DOHH2 (cell line): ENCODE results near the gene PAPOLB.
A peak's percentile ranks its signal among the peaks of the same experiment; 100 is the strongest.

Experiments
- H3F3A ChIP-seq: fragments of 200-600 bp; sonication (generic), shearing (Covaris generic); 2 replicates; pipeline ENCODE4 v1.6.0; 2016; ENCODE audit warnings: antibody characterized with exemption, mild to moderate bottlenecking; ENCODE audit not compliant: control insufficient read depth, insufficient read depth
- H3K27ac ChIP-seq: fragments of 200-600 bp; sonication (generic); 2 replicates; pipeline ENCODE4 v1.5.1; 2014; ENCODE audit warnings: low read depth, mild to moderate bottlenecking, low read length, moderate library complexity
- H3K27me3 ChIP-seq: fragments of 200-600 bp; sonication (generic); 2 replicates; pipeline ENCODE4 v1.6.1; 2014; ENCODE audit warnings: mild to moderate bottlenecking, low read length, mixed read lengths; ENCODE audit not compliant: control insufficient read depth
- H3K36me3 ChIP-seq: fragments of 200-600 bp; sonication (generic); 2 replicates; pipeline ENCODE4 v1.6.1; 2014; ENCODE audit warnings: mild to moderate bottlenecking, low read length, moderate library complexity, mixed read lengths; ENCODE audit not compliant: control insufficient read depth
- H3K4me1 ChIP-seq: fragments of 200-600 bp; sonication (generic); 2 replicates; pipeline ENCODE4 v1.6.1; 2014; ENCODE audit warnings: mild to moderate bottlenecking, low read length, mixed read lengths; ENCODE audit not compliant: control insufficient read depth
- H3K4me2 ChIP-seq: fragments of 200-600 bp; sonication (generic); 2 replicates; pipeline ENCODE4 v1.6.0; 2014; ENCODE audit warnings: mild to moderate bottlenecking, low read length, moderate library complexity
- H3K4me3 ChIP-seq: fragments of 200-600 bp; sonication (generic); 2 replicates; pipeline ENCODE4 v1.5.1; 2014; ENCODE audit warnings: mild to moderate bottlenecking, low read length, mixed read lengths
- H3K79me2 ChIP-seq: fragments of 200-600 bp; sonication (generic); 2 replicates; pipeline ENCODE4 v1.6.1; 2014; ENCODE audit warnings: mild to moderate bottlenecking, low read length, mixed read lengths; ENCODE audit not compliant: control insufficient read depth
- H3K9me2 ChIP-seq: fragments of 200-600 bp; sonication (generic); replicated peaks from 2 replicates; pipeline ENCODE4 v1.6.1; 2014; ENCODE audit warnings: mild to moderate bottlenecking, low read length, mixed read lengths; ENCODE audit not compliant: control insufficient read depth
- H3K9me3 ChIP-seq: fragments of 200-600 bp; sonication (generic); 2 replicates; pipeline ENCODE4 v1.6.1; 2014; ENCODE audit warnings: antibody characterized with exemption, low read length, mixed read lengths; ENCODE audit not compliant: control insufficient read depth, insufficient read depth
- H4K20me1 ChIP-seq: fragments of 200-600 bp; sonication (generic); 2 replicates; pipeline ENCODE4 v1.6.0; 2014; ENCODE audit warnings: low read depth, mild to moderate bottlenecking, antibody characterized with exemption, low read length, moderate library complexity; ENCODE audit not compliant: control insufficient read depth, insufficient read depth
- EZH2phosphoT487 ChIP-seq: fragments of 200-600 bp; sonication (generic); IDR thresholded peaks from 2 replicates; pipeline ENCODE4 v1.6.1; 2017; ENCODE audit warnings: borderline replicate concordance, mild to moderate bottlenecking, antibody characterized with exemption, low read length, moderate library complexity, mixed read lengths
- TF ChIP-seq, protein P1 (sequence below): fragments of 200-600 bp; sonication (generic); IDR thresholded peaks from one replicate; pipeline ENCODE4 v1.5.1; 2014; ENCODE audit warnings: antibody characterized with exemption, mild to moderate bottlenecking, low read depth, low read length; ENCODE audit not compliant: poor library complexity, severe bottlenecking

PAPOLB gene

DNA sequence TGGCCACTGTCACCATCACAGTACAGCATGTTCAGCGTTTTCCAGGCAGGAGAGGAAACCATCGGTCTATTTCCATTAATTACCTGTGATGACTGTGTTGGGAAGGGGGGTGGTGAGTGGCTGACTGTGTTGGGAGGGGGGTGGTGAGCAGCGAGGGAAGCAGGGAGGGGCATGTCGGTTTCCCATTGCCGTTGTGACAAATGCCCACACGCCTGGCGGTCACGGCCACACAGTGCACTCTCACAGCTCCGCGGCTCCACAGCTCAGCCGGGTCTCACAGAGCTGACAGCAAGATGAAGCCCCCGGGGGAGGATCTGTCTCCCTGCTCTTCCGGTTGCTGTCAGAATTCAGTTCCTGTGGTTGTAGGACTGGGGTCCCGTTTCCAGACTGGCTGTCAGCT, 47.4 kb downstream of the PAPOLB start:
- H4K20me1 ChIP-seq = no peaks in the 10 kb centered on the region
- H3K9me2 ChIP-seq = no peaks in the 10 kb centered on the region
- H3K27ac ChIP-seq = no peak overlapping the region
- no peaks in the 10 kb centered on the region for H3K27me3 ChIP-seq
- TF ChIP-seq, protein P1, sequence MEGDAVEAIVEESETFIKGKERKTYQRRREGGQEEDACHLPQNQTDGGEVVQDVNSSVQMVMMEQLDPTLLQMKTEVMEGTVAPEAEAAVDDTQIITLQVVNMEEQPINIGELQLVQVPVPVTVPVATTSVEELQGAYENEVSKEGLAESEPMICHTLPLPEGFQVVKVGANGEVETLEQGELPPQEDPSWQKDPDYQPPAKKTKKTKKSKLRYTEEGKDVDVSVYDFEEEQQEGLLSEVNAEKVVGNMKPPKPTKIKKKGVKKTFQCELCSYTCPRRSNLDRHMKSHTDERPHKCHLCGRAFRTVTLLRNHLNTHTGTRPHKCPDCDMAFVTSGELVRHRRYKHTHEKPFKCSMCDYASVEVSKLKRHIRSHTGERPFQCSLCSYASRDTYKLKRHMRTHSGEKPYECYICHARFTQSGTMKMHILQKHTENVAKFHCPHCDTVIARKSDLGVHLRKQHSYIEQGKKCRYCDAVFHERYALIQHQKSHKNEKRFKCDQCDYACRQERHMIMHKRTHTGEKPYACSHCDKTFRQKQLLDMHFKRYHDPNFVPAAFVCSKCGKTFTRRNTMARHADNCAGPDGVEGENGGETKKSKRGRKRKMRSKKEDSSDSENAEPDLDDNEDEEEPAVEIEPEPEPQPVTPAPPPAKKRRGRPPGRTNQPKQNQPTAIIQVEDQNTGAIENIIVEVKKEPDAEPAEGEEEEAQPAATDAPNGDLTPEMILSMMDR = no peak
- no peaks in the 10 kb centered on the region for H3F3A ChIP-seq
- no peaks in the 10 kb centered on the region for H3K9me3 ChIP-seq
- H3K4me1 ChIP-seq = peaks cover under 1% of the 10 kb centered on the region
- H3K4me3 ChIP-seq = no peak overlapping the region
- no peaks in the 10 kb centered on the region for H3K36me3 ChIP-seq
- H3K4me2 ChIP-seq = no peak overlapping the region
- H3K79me2 ChIP-seq = no peaks in the 10 kb centered on the region

DNA sequence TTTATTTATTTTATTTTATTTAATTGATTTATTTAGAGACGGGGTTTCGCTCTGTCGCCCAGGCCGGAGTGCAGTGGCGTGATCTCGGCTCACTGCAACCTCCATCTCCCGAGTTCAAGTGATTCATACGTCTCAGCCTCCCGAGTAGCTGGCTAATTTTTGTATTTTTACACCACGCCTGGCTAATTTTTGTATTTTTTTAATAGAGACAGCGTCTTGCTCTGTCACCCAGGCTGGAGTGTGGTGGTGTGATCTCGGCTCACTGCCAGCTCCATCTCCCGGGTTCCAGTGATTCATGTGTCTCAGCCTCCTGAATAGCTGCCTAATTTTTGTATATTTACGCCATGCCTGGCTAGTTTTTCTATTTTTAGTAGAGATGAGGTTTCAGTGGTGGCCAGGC, 52.2 kb downstream of the PAPOLB start:
- H3K4me3 ChIP-seq = no peak overlapping the region
- no peak overlapping the region for H3K27ac ChIP-seq
- no peaks in the 10 kb centered on the region for H3K79me2 ChIP-seq
- peaks cover 6% of the 10 kb centered on the region for H3K4me1 ChIP-seq
- H3K9me3 ChIP-seq = no peaks in the 10 kb centered on the region
- no peaks in the 10 kb centered on the region for H3K36me3 ChIP-seq
- H4K20me1 ChIP-seq = no peaks in the 10 kb centered on the region
- no peaks in the 10 kb centered on the region for H3F3A ChIP-seq
- no peaks in the 10 kb centered on the region for H3K27me3 ChIP-seq
- no peaks in the 10 kb centered on the region for H3K9me2 ChIP-seq
- TF ChIP-seq, protein P1 = no peak
- no peak for TF ChIP-seq EZH2phosphoT487
- H3K4me2 ChIP-seq = peak overlapping the region; percentile 27; the same call in 1 of the 2 replicates

DNA sequence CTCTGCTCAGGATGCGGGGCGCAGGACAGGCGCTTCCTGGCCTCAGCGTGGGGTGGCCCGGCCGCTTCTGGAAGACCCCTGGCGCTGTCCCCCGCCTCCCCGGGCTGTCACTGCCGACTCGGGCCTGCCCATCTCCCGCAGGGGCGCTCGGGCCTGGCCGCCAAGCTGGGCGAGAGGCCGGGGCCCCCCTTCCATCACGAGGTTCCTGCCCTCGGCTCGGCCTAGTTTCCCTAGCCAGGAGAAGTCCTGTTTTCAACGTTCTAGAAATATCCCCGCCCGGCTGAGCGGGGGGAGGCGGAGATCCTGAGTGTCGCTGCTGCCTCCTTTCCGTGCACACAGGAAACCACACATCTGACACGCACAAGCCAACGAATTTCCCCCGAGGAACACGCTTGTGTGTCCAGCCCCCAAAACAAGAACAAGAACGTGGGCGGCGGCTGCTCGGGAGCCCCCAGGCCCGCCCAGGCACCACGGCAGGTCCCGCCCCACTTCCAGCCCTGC, 52.7 kb downstream of the PAPOLB start:
- no peak overlapping the region for H3K4me3 ChIP-seq
- no peaks in the 10 kb centered on the region for H4K20me1 ChIP-seq
- H3K27ac ChIP-seq = no peak overlapping the region
- H3K4me1 ChIP-seq = peaks cover 6% of the 10 kb centered on the region
- peak overlapping the region; percentile 39; the same call in 1 of the 2 replicates for H3K4me2 ChIP-seq
- H3K79me2 ChIP-seq = no peaks in the 10 kb centered on the region
- TF ChIP-seq EZH2phosphoT487 = no peak
- TF ChIP-seq, protein P1 = no peak
- H3K9me3 ChIP-seq = no peaks in the 10 kb centered on the region
- no peaks in the 10 kb centered on the region for H3K36me3 ChIP-seq
- H3F3A ChIP-seq = no peaks in the 10 kb centered on the region
- no peaks in the 10 kb centered on the region for H3K9me2 ChIP-seq
- H3K27me3 ChIP-seq = no peaks in the 10 kb centered on the region
